SHP77 (cell line): Measurements from ENCODE around the gene MDN1.
"Not testable (repeated sequence)": the region's sequence is repeated elsewhere in the genome, so short reads cannot be mapped to it uniquely, and the experiment has no call there.

Source experiments
- DNase-seq, 2 experiments: peaks; one replicate each; lab custom pipeline; 2025; lab: John Stamatoyannopoulos, UW

The MDN1 gene, protein sequence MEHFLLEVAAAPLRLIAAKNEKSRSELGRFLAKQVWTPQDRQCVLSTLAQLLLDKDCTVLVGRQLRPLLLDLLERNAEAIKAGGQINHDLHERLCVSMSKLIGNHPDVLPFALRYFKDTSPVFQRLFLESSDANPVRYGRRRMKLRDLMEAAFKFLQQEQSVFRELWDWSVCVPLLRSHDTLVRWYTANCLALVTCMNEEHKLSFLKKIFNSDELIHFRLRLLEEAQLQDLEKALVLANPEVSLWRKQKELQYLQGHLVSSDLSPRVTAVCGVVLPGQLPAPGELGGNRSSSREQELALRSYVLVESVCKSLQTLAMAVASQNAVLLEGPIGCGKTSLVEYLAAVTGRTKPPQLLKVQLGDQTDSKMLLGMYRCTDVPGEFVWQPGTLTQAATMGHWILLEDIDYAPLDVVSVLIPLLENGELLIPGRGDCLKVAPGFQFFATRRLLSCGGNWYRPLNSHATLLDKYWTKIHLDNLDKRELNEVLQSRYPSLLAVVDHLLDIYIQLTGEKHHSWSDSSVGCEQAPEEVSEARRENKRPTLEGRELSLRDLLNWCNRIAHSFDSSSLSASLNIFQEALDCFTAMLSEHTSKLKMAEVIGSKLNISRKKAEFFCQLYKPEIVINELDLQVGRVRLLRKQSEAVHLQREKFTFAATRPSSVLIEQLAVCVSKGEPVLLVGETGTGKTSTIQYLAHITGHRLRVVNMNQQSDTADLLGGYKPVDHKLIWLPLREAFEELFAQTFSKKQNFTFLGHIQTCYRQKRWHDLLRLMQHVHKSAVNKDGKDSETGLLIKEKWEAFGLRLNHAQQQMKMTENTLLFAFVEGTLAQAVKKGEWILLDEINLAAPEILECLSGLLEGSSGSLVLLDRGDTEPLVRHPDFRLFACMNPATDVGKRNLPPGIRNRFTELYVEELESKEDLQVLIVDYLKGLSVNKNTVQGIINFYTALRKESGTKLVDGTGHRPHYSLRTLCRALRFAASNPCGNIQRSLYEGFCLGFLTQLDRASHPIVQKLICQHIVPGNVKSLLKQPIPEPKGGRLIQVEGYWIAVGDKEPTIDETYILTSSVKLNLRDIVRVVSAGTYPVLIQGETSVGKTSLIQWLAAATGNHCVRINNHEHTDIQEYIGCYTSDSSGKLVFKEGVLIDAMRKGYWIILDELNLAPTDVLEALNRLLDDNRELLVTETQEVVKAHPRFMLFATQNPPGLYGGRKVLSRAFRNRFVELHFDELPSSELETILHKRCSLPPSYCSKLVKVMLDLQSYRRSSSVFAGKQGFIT (N-terminal part only)

DNA sequence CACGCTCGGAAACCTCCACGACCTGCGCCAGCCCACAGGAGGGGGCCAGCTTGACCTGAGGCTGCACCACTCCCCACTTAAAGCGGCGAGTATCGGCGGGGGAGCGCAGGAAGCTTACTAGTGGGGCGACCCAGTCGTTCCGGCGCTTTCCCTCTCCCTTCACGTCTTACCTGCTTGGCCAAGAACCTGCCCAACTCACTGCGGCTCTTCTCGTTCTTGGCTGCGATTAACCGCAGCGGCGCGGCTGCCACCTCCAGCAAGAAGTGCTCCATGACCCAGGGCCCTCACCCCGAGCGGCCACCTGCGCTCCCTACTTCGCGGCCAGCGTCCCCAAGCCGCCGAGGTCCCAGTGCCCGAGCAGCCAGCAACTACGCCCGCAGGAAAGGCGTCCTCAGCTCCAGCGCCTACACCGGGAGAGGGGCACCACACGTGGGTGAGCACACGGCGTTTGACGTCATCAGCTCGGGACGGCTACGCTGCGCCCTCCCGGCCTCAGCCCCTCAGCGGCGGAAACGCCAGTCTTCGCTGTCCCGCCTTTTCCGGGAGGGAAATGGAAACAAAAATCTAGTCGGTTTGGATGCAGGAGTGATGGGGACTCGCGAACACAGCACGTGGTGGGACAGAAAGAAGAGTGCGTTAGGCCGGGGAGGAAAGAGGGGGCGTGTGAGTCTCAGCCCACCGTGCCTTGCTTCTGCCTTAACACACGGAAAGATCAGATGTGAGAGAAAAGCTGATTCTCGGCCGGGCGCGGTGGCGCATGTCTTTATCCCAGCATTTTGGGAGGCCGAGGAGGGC is at the start of gene MDN1:
MDN1 (minus strand) TSS at position 459 of the 795 bp plus-strand sequence; CDS start at position 272, 187 bp downstream.
- DNase-seq, result peak; percentile 94 to 95

DNA sequence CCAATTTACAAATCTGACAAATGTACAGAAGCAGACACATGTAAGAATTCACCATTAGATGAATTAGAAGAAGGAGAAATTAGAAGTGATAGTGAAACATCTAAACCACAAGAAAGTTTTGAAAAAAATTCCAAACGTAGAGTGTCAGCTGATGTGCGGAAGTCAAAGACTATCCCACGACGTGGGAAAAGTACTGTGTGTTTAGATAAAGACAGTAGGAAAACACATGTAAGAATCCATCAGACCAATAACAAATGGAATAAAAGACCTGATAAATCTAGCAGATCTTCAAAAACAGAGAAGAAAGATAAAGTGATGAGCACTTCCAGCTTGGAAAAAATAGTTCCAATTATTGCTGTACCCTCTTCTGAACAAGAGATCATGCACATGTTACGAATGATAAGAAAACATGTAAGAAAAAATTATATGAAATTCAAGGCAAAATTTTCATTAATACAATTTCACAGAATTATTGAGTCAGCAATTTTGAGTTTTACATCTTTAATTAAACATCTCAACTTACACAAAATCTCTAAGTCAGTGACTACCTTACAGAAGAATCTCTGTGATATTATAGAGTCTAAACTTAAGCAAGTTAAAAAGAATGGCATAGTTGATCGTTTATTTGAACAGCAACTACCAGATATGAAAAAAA is 46.6 kb upstream of the MDN1 start:
- DNase-seq, result no peak

DNA sequence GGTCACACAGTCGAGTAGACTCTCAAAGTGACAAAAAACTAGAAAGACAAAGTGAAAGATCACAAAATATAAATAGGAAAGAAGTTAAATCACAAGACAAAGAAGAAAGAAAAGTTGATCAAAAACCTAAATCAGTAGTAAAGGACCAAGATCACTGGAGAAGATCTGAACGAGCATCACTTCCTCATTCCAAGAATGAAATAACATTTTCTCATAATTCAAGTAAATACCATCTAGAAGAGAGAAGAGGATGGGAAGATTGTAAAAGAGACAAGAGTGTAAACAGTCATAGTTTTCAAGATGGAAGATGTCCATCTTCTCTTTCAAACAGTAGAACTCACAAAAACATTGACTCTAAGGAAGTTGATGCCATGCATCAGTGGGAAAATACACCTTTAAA is 43.1 kb upstream of the MDN1 start:
- DNase-seq, result no peak

- DNase-seq, result no peak
These were observed 42.7 kb upstream of the MDN1 start for GRCh38 chr6:89862273-89862672.

DNA sequence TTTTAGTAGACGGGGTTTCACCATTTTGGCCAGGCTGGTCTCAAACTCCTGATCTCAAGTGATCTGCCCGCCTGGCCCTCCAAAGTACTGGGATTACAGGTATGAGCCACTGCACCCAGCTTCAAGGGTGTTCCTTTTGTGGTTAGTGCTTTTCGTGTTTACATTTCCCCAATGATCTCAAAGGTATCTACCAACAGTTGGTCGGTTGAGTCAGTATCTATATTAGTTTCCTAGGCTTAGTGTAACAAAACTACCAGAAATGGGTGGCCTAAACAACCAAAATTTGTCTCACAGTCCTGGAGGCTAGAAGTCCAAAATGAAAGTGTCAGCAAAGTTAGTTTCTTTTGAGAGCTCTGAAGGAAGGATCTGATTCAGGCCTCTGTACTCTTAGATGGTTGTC is 40.1 kb upstream of the MDN1 start:
- no peak for DNase-seq

- DNase-seq, result no peak
These were observed 38.4 kb upstream of the MDN1 start for GRCh38 chr6:89858041-89858440.

GRCh38 chr6:89853068-89853467 is 33.5 kb upstream of the MDN1 start:
- no peak for DNase-seq

- not testable (repeated sequence) for DNase-seq
These were observed 27.9 kb upstream of the MDN1 start for GRCh38 chr6:89847513-89847912.

DNA sequence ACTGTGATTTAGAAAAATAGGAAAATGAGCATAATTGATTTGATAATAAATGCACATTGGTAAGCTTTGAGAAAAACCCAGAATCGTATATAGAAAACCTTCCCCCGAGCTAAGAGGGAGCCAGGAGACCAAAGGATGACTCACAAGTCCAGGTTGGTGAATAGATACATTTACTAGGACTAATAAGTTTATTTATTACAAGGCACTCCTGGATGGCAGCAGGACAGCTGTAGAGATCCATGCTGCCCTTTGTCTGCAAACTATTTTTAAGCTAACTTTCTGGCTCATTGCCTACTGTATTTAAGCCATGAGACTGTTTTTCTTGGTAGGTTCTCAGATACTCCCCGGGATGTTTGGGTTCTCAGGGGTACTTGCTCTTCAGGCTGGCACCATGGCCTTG is 23.5 kb upstream of the MDN1 start:
- no peak for DNase-seq

GRCh38 chr6:89842228-89842627 is 22.6 kb upstream of the MDN1 start:
- DNase-seq, result no peak

- DNase-seq, result no peak
These were observed 20.9 kb upstream of the MDN1 start for GRCh38 chr6:89840538-89840937.

DNA sequence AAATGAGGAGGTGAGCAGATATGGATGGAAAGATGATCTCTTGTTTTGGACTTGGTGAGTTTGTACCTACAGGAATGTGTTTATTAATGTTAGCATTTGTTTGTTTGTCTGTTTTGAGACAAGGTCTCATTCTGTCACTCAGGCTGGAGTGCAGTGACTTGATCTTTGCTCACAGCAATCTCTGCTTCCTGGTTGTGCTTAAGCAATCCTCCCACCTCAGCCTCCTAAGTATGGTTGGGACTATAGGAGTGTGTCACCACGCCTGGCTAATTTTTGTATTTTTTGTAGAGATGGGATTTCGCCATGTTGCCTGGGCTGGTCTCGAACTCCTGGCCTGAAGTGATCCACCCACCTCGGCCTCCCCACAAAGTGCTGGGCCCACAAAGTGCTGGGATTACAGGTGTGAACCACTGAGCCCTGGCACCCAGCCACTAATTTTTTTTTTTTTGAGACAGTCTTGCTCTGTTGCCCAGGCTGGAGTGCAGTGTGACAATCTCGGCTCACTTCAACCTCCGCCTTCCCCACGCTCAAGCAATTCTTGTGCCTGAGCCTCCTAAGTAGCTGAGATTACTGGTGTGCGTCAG is 17.1 kb upstream of the MDN1 start:
- DNase-seq, result no peak

GRCh38 chr6:89834884-89835792 is 15.5 kb upstream of the MDN1 start:
- no peak for DNase-seq

DNA sequence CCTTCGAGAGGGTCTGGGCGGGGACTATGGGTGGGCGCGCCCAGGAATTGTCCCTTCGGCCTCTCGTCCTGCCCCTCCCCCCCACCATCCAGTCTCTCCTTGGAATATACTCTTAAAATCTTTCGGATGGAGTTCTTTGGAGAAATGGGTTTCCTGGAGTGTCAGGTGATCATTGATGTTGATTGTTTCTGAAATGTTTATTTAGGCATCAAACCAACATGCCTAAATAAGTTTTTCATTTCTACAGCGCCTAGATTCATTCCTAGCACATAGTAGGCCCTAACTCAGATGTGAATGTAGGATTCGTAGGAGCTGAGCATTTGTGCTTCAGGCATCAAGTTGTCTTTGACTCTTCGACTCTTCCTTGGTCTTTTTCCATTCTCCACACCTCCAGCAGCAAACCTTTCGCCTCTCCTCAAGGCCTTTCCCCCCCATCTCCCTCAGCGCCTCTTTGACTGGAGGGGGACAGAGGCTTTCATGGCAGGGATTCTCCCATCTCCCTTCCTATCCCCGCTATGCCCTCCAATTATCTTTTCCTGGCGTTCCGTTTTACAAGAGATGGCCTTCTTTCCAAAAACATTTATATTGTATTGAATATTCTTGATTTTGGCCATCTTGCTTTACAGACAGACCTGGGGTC is 10.7 kb upstream of the MDN1 start:
- DNase-seq, result no peak

DNA sequence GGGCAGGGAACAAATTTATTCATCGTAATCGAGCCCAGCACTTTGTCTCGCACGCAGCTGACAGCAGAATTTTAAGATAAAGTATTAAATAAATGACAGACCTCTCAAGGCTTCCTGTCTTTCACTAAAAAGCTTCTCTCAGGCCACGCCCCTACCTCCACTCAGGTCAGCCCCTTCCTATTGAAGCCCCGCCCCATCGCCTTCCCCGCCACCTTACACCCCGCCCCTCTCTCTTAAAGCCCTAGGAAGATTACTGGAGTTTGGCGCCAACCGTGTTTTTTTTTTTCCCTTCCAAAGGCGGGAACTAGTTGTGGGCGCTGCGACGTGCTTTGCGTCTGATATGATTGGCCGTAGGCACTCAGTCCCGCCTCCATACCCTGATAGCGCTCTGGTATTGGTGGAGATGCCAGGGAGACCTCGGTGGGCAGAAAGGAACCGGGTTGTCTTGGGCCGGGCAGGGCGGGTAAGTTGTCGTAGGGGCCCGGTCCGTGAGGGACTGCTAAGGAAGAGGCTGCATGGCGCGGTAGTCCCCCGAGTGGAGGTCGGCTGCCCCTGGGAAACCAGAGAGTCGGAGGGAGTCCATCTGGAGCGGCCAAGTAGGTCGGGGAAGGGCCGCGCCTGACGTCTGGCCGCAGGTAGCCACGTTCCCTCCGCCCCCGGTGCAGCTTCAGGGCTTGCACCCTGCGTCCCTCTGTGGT is 10.0 kb upstream of the MDN1 start, which contains the start of gene CASP8AP2:
CASP8AP2 (plus strand) TSS at position 409 of the 698 bp plus-strand sequence.
- peak; percentile 98 to 99 for DNase-seq

DNA sequence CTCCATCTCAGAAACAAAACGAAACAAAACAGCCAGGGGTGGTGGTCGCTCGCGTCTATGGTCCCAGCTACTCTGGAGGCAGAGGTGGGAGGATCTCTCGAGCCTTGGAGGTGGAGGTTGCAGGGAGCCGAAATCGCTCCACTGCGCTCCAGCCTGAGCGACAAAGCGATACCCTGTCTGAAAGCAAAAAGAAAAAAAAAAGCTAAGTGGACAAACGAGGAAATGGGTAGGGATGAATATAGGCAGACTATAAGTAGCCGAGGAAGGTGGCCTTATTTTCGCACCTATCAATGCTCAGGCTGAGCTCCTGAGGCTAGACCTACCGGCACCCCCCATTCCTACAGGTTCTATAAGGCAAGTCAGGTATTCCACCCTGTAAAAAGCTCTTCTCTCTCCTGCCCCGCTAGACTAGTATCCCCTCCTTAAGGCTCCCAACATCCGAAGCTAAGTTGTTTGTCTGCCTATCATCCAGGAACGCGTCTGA is 9.4 kb upstream of the MDN1 start:
- DNase-seq, result peak in 1 of 2 experiments; percentile 76

GRCh38 chr6:89828475-89828987 is 8.9 kb upstream of the MDN1 start:
- not testable (repeated sequence) for DNase-seq
